Activated naive CD8-positive, alpha-beta T cell treated with anti-CD3 and anti-CD28 coated beads for 36 hours (primary cell): ENCODE measurements around the gene OSBPL10. TPM values are rescaled to one million over a fixed set of nuclear protein-coding genes. Genes with fewer than 3 reads are reported as not detected.

Experiments
- DNase-seq: peaks from one replicate; pipeline ENCODE4 v3.0.0; 2021
- H3K27ac Mint-ChIP-seq: one replicate; pipeline ENCODE4 v1.8.0; 2022; ENCODE audit warnings: mild to moderate bottlenecking, moderate library complexity, mixed read lengths
- H3K27me3 Mint-ChIP-seq: one replicate; pipeline ENCODE4 v1.8.0; 2022; ENCODE audit warnings: mild to moderate bottlenecking, mixed read lengths
- H3K36me3 Mint-ChIP-seq: one replicate; pipeline ENCODE4 v1.8.0; 2021; ENCODE audit warnings: mild to moderate bottlenecking, mixed read lengths
- H3K4me1 Mint-ChIP-seq: one replicate; pipeline ENCODE4 v1.8.0; 2021; ENCODE audit warnings: mixed read lengths
- H3K4me3 Mint-ChIP-seq: one replicate; pipeline ENCODE4 v1.8.0; 2022; ENCODE audit warnings: mild to moderate bottlenecking, moderate library complexity, mixed read lengths
- H3K9me3 Mint-ChIP-seq: one replicate; pipeline ENCODE4 v1.8.0; 2022; ENCODE audit warnings: mixed read lengths
- total RNA-seq, 2 experiments: library from RNA; stranded (reverse); gene quantifications; one replicate each; pipeline ENCODE4 v1.2.3, GENCODE V29; 2021

Gene OSBPL10
- total RNA-seq, 2 experiments from 2014 or later, result 5.4 to 5.5 TPM

- H3K27ac Mint-ChIP-seq, result no peak overlapping the region
- peaks cover 23% of the 10 kb centered on the region for H3K4me1 Mint-ChIP-seq
- peaks cover 3% of the 10 kb centered on the region for H3K9me3 Mint-ChIP-seq
These were observed 6.1 kb downstream of the OSBPL10 start for GRCh38 chr3:31974964-31975363.

DNA sequence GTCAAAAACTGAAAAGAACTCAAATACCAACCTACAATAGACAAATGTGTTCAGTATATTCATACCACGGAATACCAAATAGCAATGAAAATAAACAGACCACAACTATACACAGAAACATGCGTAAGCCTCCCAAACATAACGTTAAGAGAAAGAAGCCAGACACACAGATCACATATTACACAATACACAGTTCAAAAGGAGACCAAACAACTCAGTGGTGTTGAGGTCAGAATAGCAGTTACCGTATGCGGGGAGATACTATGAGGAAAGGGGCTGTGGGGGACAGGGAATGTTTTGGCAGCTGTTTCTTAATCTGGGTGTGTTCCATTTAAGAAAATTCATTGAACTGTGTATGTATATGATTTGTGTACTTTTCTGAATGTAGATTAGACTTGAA, 6.6 kb downstream of the OSBPL10 start:
- peaks cover 20% of the 10 kb centered on the region for H3K4me1 Mint-ChIP-seq

More at GRCh38 chr3:31974964-31975363, 6.1 kb downstream of the OSBPL10 start:
- Mint-ChIP-seq H3K36me3 (peaks cover 15% of the 10 kb centered on the region), H3K4me3 (no peak overlapping the region), H3K27me3 (peaks cover 40% of the 10 kb centered on the region)
- no peak for DNase-seq

GRCh38 chr3:31973837-31974236, 7.2 kb downstream of the OSBPL10 start:
- H3K9me3 Mint-ChIP-seq, result peaks cover 1% of the 10 kb centered on the region
- H3K27ac Mint-ChIP-seq, result no peak overlapping the region
- H3K36me3 Mint-ChIP-seq, result peaks cover 13% of the 10 kb centered on the region
- H3K4me1 Mint-ChIP-seq, result peaks cover 14% of the 10 kb centered on the region
- no peak overlapping the region for H3K4me3 Mint-ChIP-seq
- peaks cover 32% of the 10 kb centered on the region for H3K27me3 Mint-ChIP-seq
- no peak for DNase-seq

More for the DNA sequence above, 6.6 kb downstream of the OSBPL10 start:
- H3K27me3 Mint-ChIP-seq, result peaks cover 36% of the 10 kb centered on the region
- DNase-seq, result no peak
- H3K4me3 Mint-ChIP-seq, result no peak overlapping the region
- H3K9me3 Mint-ChIP-seq, result peaks cover 3% of the 10 kb centered on the region
- H3K27ac Mint-ChIP-seq, result no peak overlapping the region
- peaks cover 15% of the 10 kb centered on the region for H3K36me3 Mint-ChIP-seq

- no peak overlapping the region for H3K27ac Mint-ChIP-seq
- peaks cover 7% of the 10 kb centered on the region for H3K4me1 Mint-ChIP-seq
- H3K4me3 Mint-ChIP-seq, result no peak overlapping the region
- H3K27me3 Mint-ChIP-seq, result peaks cover 30% of the 10 kb centered on the region
- DNase-seq, result no peak
- no peaks in the 10 kb centered on the region for H3K9me3 Mint-ChIP-seq
- peaks cover 10% of the 10 kb centered on the region for H3K36me3 Mint-ChIP-seq
These were observed 8.0 kb downstream of the OSBPL10 start for GRCh38 chr3:31973081-31973480.

- H3K4me3 Mint-ChIP-seq, result no peak overlapping the region
- no peak overlapping the region for H3K27ac Mint-ChIP-seq
- H3K4me1 Mint-ChIP-seq, result peaks cover 3% of the 10 kb centered on the region
- DNase-seq, result no peak
- H3K9me3 Mint-ChIP-seq, result no peaks in the 10 kb centered on the region
- peaks cover 5% of the 10 kb centered on the region for H3K36me3 Mint-ChIP-seq
- peaks cover 22% of the 10 kb centered on the region for H3K27me3 Mint-ChIP-seq
These were observed 9.5 kb downstream of the OSBPL10 start for GRCh38 chr3:31971607-31972006.

- Mint-ChIP-seq H3K4me3 (no peak overlapping the region), H3K9me3 (no peaks in the 10 kb centered on the region), H3K4me1 (no peaks in the 10 kb centered on the region), H3K27me3 (peaks cover 8% of the 10 kb centered on the region), H3K36me3 (no peaks in the 10 kb centered on the region), H3K27ac (no peak overlapping the region)
- DNase-seq, result no peak
These were observed 12.1 kb downstream of the OSBPL10 start for GRCh38 chr3:31968927-31969418.

- H3K4me3 Mint-ChIP-seq, result no peak overlapping the region
- no peaks in the 10 kb centered on the region for H3K9me3 Mint-ChIP-seq
- peaks cover 5% of the 10 kb centered on the region for H3K27me3 Mint-ChIP-seq
- no peak overlapping the region for H3K27ac Mint-ChIP-seq
- DNase-seq, result no peak
- no peaks in the 10 kb centered on the region for H3K4me1 Mint-ChIP-seq
- no peaks in the 10 kb centered on the region for H3K36me3 Mint-ChIP-seq
These were observed 12.6 kb downstream of the OSBPL10 start for GRCh38 chr3:31968369-31968926.

DNA sequence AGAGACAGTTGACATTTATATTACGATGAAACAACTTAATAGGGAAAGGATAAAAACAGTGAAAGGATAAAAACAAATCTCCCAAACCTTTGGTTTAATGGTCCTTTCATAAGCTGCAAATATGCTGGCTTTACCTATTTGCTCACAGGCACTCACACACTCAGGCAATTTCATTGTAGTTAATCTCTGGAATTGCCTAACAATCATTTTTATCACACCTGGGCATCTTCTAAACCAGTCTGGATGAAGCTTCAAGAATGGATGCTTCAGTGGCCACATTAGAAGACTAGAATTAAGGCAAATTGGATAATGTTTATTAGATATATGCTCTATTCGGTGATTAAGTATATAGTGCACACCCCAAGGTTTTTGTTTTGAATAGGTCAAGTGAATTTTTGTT, 13.5 kb downstream of the OSBPL10 start:
- Mint-ChIP-seq H3K4me1 (peaks cover 5% of the 10 kb centered on the region), H3K27me3 (no peaks in the 10 kb centered on the region), H3K4me3 (no peak overlapping the region), H3K9me3 (no peaks in the 10 kb centered on the region), H3K36me3 (no peaks in the 10 kb centered on the region), H3K27ac (no peak overlapping the region)
- no peak for DNase-seq

- Mint-ChIP-seq H3K27me3 (no peaks in the 10 kb centered on the region), H3K36me3 (no peaks in the 10 kb centered on the region), H3K9me3 (no peaks in the 10 kb centered on the region), H3K27ac (no peak overlapping the region), H3K4me3 (no peak overlapping the region), H3K4me1 (peaks cover 7% of the 10 kb centered on the region)
- no peak for DNase-seq
These were observed 14.0 kb downstream of the OSBPL10 start for GRCh38 chr3:31966978-31967591.

- no peaks in the 10 kb centered on the region for H3K27me3 Mint-ChIP-seq
- H3K9me3 Mint-ChIP-seq, result no peaks in the 10 kb centered on the region
- no peak overlapping the region for H3K27ac Mint-ChIP-seq
- DNase-seq, result no peak
- H3K4me1 Mint-ChIP-seq, result peaks cover 13% of the 10 kb centered on the region
- no peak overlapping the region for H3K4me3 Mint-ChIP-seq
- no peaks in the 10 kb centered on the region for H3K36me3 Mint-ChIP-seq
These were observed 18.3 kb downstream of the OSBPL10 start for GRCh38 chr3:31962801-31963205.

DNA sequence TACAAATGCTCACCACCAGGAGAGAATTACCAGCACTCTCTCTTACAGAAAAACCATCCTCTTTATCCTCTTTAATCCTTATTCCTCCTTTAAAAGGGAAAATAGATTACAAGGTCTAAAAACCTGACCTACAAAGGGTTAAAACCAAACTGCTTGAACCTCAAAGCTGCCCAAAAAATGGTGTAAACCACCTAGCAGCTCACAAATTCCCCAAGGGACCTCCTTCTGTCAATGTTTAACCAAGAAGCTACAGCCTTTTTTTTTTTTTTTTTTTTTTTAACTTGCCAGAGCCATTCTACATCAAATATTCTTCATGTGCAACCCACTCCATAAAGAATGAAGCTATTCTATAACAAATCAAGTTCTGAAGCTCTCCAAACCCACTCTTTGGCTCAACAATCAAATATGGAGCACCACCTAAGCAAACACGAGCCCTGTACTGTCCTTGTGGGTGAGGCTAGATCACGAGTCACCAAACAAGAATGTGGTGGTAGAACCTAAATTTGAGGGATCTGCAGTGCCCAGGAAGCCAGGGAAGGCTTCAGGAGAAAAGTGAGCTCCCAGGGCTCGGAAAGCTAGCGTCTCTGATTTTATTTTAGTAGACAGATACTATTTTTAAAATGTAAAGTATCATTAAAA, 20.1 kb downstream of the OSBPL10 start:
- Mint-ChIP-seq H3K27ac (no peak overlapping the region), H3K27me3 (no peaks in the 10 kb centered on the region), H3K9me3 (no peaks in the 10 kb centered on the region), H3K4me3 (no peak overlapping the region), H3K36me3 (no peaks in the 10 kb centered on the region), H3K4me1 (peaks cover 13% of the 10 kb centered on the region)
- no peak for DNase-seq

GRCh38 chr3:31959951-31960792, 20.9 kb downstream of the OSBPL10 start:
- H3K27ac Mint-ChIP-seq, result no peak overlapping the region
- H3K4me3 Mint-ChIP-seq, result no peak overlapping the region
- no peaks in the 10 kb centered on the region for H3K27me3 Mint-ChIP-seq
- H3K36me3 Mint-ChIP-seq, result peaks cover 5% of the 10 kb centered on the region
- peaks cover 4% of the 10 kb centered on the region for H3K9me3 Mint-ChIP-seq
- no peak for DNase-seq
- peaks cover 13% of the 10 kb centered on the region for H3K4me1 Mint-ChIP-seq

DNA sequence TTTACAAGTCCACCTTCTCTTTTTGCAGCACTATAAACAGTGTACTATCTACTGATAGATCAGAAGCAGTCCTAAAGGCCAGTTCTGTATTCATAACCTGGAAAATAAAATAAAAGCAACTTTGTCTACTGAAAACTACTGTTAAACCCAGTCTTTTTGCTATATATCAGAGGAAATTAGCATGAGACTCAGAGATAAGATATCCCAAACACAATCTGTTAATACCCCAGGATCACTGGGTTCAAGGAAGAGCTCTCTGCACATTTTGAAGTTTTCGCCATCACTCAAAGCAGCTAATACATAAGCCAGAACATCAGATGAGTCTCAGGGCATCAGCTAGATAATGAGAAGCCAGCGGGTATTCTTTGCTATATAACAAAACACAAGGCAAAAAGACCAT, 21.8 kb downstream of the OSBPL10 start:
- H3K27me3 Mint-ChIP-seq, result no peaks in the 10 kb centered on the region

GRCh38 chr3:31958701-31959152, 22.3 kb downstream of the OSBPL10 start:
- no peak for DNase-seq
- Mint-ChIP-seq H3K4me1 (peaks cover 13% of the 10 kb centered on the region), H3K27me3 (no peaks in the 10 kb centered on the region), H3K27ac (no peak overlapping the region), H3K9me3 (peaks cover 4% of the 10 kb centered on the region), H3K4me3 (no peak overlapping the region), H3K36me3 (peaks cover 5% of the 10 kb centered on the region)

More for the DNA sequence above, 21.8 kb downstream of the OSBPL10 start:
- no peak overlapping the region for H3K27ac Mint-ChIP-seq
- H3K36me3 Mint-ChIP-seq, result peaks cover 5% of the 10 kb centered on the region
- H3K9me3 Mint-ChIP-seq, result peaks cover 4% of the 10 kb centered on the region
- no peak overlapping the region for H3K4me3 Mint-ChIP-seq
- peaks cover 13% of the 10 kb centered on the region for H3K4me1 Mint-ChIP-seq
- DNase-seq, result no peak

GRCh38 chr3:31957106-31957505, 24.0 kb downstream of the OSBPL10 start:
- DNase-seq, result no peak
- Mint-ChIP-seq H3K9me3 (peaks cover 4% of the 10 kb centered on the region), H3K36me3 (peaks cover 5% of the 10 kb centered on the region), H3K4me3 (no peak overlapping the region), H3K27me3 (peaks cover 4% of the 10 kb centered on the region), H3K27ac (no peak overlapping the region), H3K4me1 (peaks cover 6% of the 10 kb centered on the region)
